Measurements from ENCODE around the gene ELK4. TPM values are rescaled to one million over a fixed set of nuclear protein-coding genes. Genes with fewer than 3 reads are reported as not detected.

ELK4 gene
- total and polyA plus RNA-seq, 7 donors = 2.4 to 21.0 (median 18.6) TPM

DNA sequence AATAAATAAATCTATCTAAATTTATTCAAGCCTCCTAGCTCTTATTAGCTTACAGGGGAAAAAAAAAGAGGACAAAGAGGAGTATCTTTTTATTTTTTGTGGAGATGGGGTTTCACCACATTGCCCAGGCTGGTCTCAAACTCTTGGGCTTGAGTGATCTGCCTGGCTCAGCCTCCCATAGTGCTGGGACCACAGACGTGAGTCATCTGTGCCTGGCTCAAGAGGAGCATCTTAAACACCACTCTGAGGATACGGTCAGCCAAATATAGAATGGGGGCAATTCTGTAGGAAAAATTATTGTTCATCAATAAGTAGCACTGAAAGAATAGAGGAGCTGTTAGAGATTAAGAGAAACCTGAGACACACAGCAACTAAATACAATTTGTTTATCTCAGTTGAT lies 24.4 kb upstream of the ELK4 start:
- TF ChIP-seq EP300 (IDR thresholded peaks at IDR 0.05) = no peak
- TF ChIP-seq POLR2A (IDR thresholded peaks at IDR 0.05) = no peak
- no peak for TF ChIP-seq POLR2AphosphoS5 (IDR thresholded peaks at IDR 0.05)
- TF ChIP-seq, protein P1, sequence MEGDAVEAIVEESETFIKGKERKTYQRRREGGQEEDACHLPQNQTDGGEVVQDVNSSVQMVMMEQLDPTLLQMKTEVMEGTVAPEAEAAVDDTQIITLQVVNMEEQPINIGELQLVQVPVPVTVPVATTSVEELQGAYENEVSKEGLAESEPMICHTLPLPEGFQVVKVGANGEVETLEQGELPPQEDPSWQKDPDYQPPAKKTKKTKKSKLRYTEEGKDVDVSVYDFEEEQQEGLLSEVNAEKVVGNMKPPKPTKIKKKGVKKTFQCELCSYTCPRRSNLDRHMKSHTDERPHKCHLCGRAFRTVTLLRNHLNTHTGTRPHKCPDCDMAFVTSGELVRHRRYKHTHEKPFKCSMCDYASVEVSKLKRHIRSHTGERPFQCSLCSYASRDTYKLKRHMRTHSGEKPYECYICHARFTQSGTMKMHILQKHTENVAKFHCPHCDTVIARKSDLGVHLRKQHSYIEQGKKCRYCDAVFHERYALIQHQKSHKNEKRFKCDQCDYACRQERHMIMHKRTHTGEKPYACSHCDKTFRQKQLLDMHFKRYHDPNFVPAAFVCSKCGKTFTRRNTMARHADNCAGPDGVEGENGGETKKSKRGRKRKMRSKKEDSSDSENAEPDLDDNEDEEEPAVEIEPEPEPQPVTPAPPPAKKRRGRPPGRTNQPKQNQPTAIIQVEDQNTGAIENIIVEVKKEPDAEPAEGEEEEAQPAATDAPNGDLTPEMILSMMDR (IDR thresholded peaks at IDR 0.05) = no peak
- Histone ChIP-seq H3K9me3 (no peaks in the 10 kb centered on the region), H3K36me3 (no peaks in the 10 kb centered on the region), H3K27ac (no peak overlapping the region), H3K27me3 (no peaks in the 10 kb centered on the region), H3K4me3 (no peak overlapping the region), H3K4me1 (peaks cover 0 to 4% (median 1%) of the 10 kb centered on the region in 4 donors)
- WGBS, 2 donors = 77 to 78% methylated on average over 2 of the region's 2 CpGs
- intact Hi-C loops (cut with DNase I) = loop anchor here (5.0 kb wide), 1 partner anchor 129 kb away; no protein-coding TSS in a partner anchor
- DNase-seq = no peak

DNA sequence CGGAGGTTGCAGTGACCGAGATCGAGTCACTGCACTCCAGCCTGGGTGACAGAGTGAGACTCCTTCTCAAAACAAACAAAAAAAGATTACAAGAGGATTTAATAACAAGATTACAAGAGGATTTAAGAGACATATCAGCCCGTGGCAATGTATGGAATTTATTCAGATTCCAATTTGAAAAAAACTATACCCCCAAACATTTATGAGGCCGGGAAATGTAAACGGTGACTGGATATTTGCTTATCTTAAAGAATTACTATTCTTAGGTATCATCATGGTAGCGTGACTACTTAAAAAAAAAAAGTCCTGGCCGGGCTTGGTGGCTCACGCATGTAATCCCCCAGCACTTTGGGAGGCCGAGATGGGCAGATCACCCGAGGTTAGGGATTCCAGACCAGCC lies 21.2 kb upstream of the ELK4 start:
- Histone ChIP-seq H3K36me3 (no peaks in the 10 kb centered on the region), H3K9me3 (no peaks in the 10 kb centered on the region), H3K27ac (no peak overlapping the region), H3K27me3 (no peaks in the 10 kb centered on the region), H3K4me3 (no peak overlapping the region), H3K4me1 (peaks cover 0 to 8% (median 7%) of the 10 kb centered on the region in 4 donors)
- TF ChIP-seq, protein P1 (IDR thresholded peaks at IDR 0.05) = no peak
- TF ChIP-seq POLR2A (IDR thresholded peaks at IDR 0.05) (no peak), EP300 (IDR thresholded peaks at IDR 0.05) (no peak), POLR2AphosphoS5 (IDR thresholded peaks at IDR 0.05) (no peak)
- WGBS, 2 donors = 75 to 78% methylated on average over 11 of the region's 11 CpGs
- intact Hi-C loops (cut with DNase I) = no loop called here
- no peak for DNase-seq

DNA sequence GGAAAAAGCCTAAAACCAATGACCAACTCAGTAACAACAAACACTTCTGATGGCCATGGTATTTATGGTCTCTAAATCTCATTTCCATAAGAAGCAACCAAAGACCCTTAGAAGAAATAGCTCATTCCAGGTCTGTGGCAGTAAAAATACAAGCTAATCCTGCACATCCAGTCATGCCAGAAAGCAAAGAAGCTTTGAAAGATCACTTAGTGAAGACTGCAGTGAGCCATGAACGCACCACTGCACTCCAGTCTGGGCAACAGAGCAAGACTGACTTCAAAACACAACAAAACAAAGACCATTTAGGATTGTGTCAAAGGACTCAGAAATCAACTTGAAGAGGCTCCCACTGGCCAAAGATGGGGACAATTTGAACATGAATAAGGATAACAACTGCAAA lies 18.4 kb upstream of the ELK4 start:
- WGBS, 2 donors = 68 to 92% methylated on average over 1 of the region's 1 CpG
- intact Hi-C loops (cut with DNase I) = no loop called here
- no peak for TF ChIP-seq POLR2A (IDR thresholded peaks at IDR 0.05)

DNA sequence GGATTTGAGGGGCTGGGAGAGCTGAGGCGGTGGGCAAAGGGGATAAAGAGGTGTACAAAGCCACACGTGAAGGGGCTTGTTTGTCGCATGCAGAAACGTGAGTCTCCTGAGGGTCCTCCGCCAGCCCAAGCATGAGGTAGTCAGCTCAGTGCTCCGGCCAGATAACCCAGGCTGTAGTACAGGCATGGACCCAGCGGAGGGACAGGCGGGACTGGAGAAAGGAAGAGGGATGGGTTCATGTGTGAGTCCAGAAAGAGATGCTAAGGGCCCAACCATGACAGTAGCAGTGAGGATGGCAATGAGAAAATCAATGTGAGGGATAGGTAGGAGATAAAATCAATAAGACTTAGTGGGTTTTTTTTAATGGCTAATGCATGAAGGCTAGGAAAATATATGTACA lies 13.7 kb upstream of the ELK4 start:
- Histone ChIP-seq H3K36me3 (no peaks in the 10 kb centered on the region), H3K4me1 (peaks cover 0 to 8% (median 7%) of the 10 kb centered on the region in 4 donors), H3K9me3 (no peaks in the 10 kb centered on the region), H3K27ac (no peak overlapping the region), H3K4me3 (no peak overlapping the region), H3K27me3 (no peaks in the 10 kb centered on the region)
- no peak for TF ChIP-seq POLR2A (IDR thresholded peaks at IDR 0.05)
- TF ChIP-seq, protein P1 (IDR thresholded peaks at IDR 0.05) = no peak
- no peak for TF ChIP-seq EP300 (IDR thresholded peaks at IDR 0.05)
- TF ChIP-seq POLR2AphosphoS5 (IDR thresholded peaks at IDR 0.05) = no peak
- intact Hi-C loops (cut with DNase I) = no loop called here
- DNase-seq = no peak
- 95 to 96% methylated on average over 8 of the region's 8 CpGs for WGBS, 2 donors

More for the DNA sequence above, 18.4 kb upstream of the ELK4 start:
- Histone ChIP-seq H3K27ac (no peak overlapping the region), H3K4me3 (no peak overlapping the region), H3K4me1 (peaks cover 0 to 8% (median 7%) of the 10 kb centered on the region in 4 donors), H3K9me3 (no peaks in the 10 kb centered on the region), H3K36me3 (no peaks in the 10 kb centered on the region), H3K27me3 (no peaks in the 10 kb centered on the region)
- no peak for DNase-seq

DNA sequence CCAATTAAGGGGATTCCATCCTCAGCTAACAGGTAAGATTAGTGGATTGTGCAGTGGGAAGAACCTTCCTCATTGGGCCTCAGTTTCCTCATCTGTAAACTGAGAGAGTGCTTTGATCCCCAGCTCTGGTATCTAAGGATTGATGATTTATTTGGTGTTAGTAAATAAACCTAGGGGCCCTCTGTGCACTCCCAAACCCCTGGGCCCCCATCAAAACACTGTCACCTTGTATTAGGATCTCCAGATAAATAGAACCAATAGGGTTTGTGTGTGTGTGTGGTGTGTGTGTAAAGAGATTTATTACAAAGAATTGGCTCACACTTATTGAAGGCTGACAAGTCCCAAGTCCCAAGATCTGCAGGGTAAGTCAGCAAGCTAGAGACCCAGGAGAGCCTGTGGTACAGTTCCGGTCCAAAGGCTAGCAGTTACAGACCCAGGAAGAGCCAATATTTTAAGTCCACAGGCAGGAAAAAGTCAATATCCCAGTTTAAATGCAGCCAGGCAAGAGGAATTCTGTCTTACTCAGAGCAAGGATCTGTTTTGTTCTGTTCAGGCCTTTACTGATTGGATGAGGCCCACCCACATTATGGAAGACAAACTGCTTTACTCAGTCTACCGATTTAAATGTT lies 11.0 kb upstream of the ELK4 start:
- WGBS, 2 donors = 92 to 96% methylated on average over 2 of the region's 2 CpGs
- no peaks in the 10 kb centered on the region for H3K36me3 ChIP-seq
- H3K4me3 ChIP-seq = no peak overlapping the region
- no peak overlapping the region for H3K27ac ChIP-seq
- no peaks in the 10 kb centered on the region for H3K9me3 ChIP-seq
- DNase-seq = no peak
- no peaks in the 10 kb centered on the region for H3K27me3 ChIP-seq
- H3K4me1 ChIP-seq = no peaks in the 10 kb centered on the region
- TF ChIP-seq POLR2A (IDR thresholded peaks at IDR 0.05) (no peak), POLR2AphosphoS5 (IDR thresholded peaks at IDR 0.05) (no peak)
- TF ChIP-seq, protein P1 (IDR thresholded peaks at IDR 0.05) = no peak
- intact Hi-C loops (cut with DNase I) = no loop called here

Measured in sigmoid colon (tissue), 7 donors.